ENCODE measurements around the gene KLHL5. TPM values are rescaled to one million over a fixed set of nuclear protein-coding genes. Genes with fewer than 3 reads are reported as not detected.

The KLHL5 gene
- total RNA-seq, 1 donor from 2014 or later = 121 TPM

- H3K36me3 ChIP-seq (ENCODE audit: control insufficient read depth, insufficient read depth, low read length) = no peaks in the 10 kb centered on the region
- H3K27me3 ChIP-seq (ENCODE audit: control insufficient read depth, insufficient read depth, low read length) = no peaks in the 10 kb centered on the region
- TF ChIP-seq CTCF (IDR thresholded peaks at IDR 0.05; ENCODE audit: insufficient read depth, low read length, severe bottlenecking) = no peak
- no peak for FAIRE-seq
- DNase-seq (ENCODE audit: low read depth) = no peak
- peak overlapping the region; percentile 60 for H3K4me3 ChIP-seq (ENCODE audit: low read depth, low read length)
Measured at GRCh38 chr4:39045827-39046221, 16.2 kb upstream of the KLHL5 start.

GRCh38 chr4:39046249-39046648, 15.8 kb upstream of the KLHL5 start:
- H3K36me3 ChIP-seq (ENCODE audit: control insufficient read depth, insufficient read depth, low read length) = no peaks in the 10 kb centered on the region
- peak overlapping the region; percentile 60 for H3K4me3 ChIP-seq (ENCODE audit: low read depth, low read length)
- no peaks in the 10 kb centered on the region for H3K27me3 ChIP-seq (ENCODE audit: control insufficient read depth, insufficient read depth, low read length)
- no peak for TF ChIP-seq CTCF (IDR thresholded peaks at IDR 0.05; ENCODE audit: insufficient read depth, low read length, severe bottlenecking)
- FAIRE-seq (no peak), DNase-seq (ENCODE audit: low read depth) (peak; percentile 94)

GRCh38 chr4:39047681-39048080, 14.4 kb upstream of the KLHL5 start:
- Histone ChIP-seq H3K36me3 (ENCODE audit: control insufficient read depth, insufficient read depth, low read length) (no peaks in the 10 kb centered on the region), H3K27me3 (ENCODE audit: control insufficient read depth, insufficient read depth, low read length) (no peaks in the 10 kb centered on the region), H3K4me3 (ENCODE audit: low read depth, low read length) (no peak overlapping the region)
- DNase-seq (ENCODE audit: low read depth) (peak; percentile 17), FAIRE-seq (no peak)
- no peak for TF ChIP-seq CTCF (IDR thresholded peaks at IDR 0.05; ENCODE audit: insufficient read depth, low read length, severe bottlenecking)

- no peak overlapping the region for H3K4me3 ChIP-seq (ENCODE audit: low read depth, low read length)
- no peaks in the 10 kb centered on the region for H3K36me3 ChIP-seq (ENCODE audit: control insufficient read depth, insufficient read depth, low read length)
- peak; percentile 54 for DNase-seq (ENCODE audit: low read depth)
- no peak for FAIRE-seq
- H3K27me3 ChIP-seq (ENCODE audit: control insufficient read depth, insufficient read depth, low read length) = no peaks in the 10 kb centered on the region
- no peak for TF ChIP-seq CTCF (IDR thresholded peaks at IDR 0.05; ENCODE audit: insufficient read depth, low read length, severe bottlenecking)
Measured at GRCh38 chr4:39048311-39048710, 13.7 kb upstream of the KLHL5 start.

GRCh38 chr4:39050590-39050989, 11.4 kb upstream of the KLHL5 start:
- Histone ChIP-seq H3K27me3 (ENCODE audit: control insufficient read depth, insufficient read depth, low read length) (no peaks in the 10 kb centered on the region), H3K4me3 (ENCODE audit: low read depth, low read length) (no peak overlapping the region), H3K36me3 (ENCODE audit: control insufficient read depth, insufficient read depth, low read length) (no peaks in the 10 kb centered on the region)
- TF ChIP-seq CTCF (IDR thresholded peaks at IDR 0.05; ENCODE audit: insufficient read depth, low read length, severe bottlenecking) = no peak
- FAIRE-seq (no peak), DNase-seq (ENCODE audit: low read depth) (no peak)

GRCh38 chr4:39051492-39051891, 10.5 kb upstream of the KLHL5 start:
- Histone ChIP-seq H3K36me3 (ENCODE audit: control insufficient read depth, insufficient read depth, low read length) (no peaks in the 10 kb centered on the region), H3K4me3 (ENCODE audit: low read depth, low read length) (no peak overlapping the region), H3K27me3 (ENCODE audit: control insufficient read depth, insufficient read depth, low read length) (no peaks in the 10 kb centered on the region)
- TF ChIP-seq CTCF (IDR thresholded peaks at IDR 0.05; ENCODE audit: insufficient read depth, low read length, severe bottlenecking) = no peak
- DNase-seq (ENCODE audit: low read depth) (no peak), FAIRE-seq (no peak)
